ENCODE measurements around the gene FGD3. TPM values are rescaled to one million over a fixed set of nuclear protein-coding genes. Genes with fewer than 3 reads are reported as not detected.

FGD3 gene
- total RNA-seq, 2 donors from 2014 or later, result 1.8 to 2.3 TPM

- Histone ChIP-seq H3K4me1 (no peaks in the 10 kb centered on the region), H3K9ac (ENCODE audit: low read depth in 2 of 2, low read length in 2 of 2) (no peak overlapping the region), H3K36me3 (no peaks in the 10 kb centered on the region), H3K9me3 (no peaks in the 10 kb centered on the region), H3K27me3 (no peaks in the 10 kb centered on the region), H3K4me3 (no peak overlapping the region), H3K27ac (no peak overlapping the region)
- no peak for TF ChIP-seq CTCF (IDR thresholded peaks at IDR 0.05)
- DNase-seq, result no peak
- intact Hi-C loops (cut with DNase I), result no loop called here
These were observed 106.5 kb downstream of the FGD3 start for GRCh38 chr9:93053781-93054331.

GRCh38 chr9:93054758-93055704 lies 107.7 kb downstream of the FGD3 start:
- no peak overlapping the region for H3K27ac ChIP-seq
- no peaks in the 10 kb centered on the region for H3K9me3 ChIP-seq
- H3K9ac ChIP-seq (ENCODE audit: low read depth in 2 of 2, low read length in 2 of 2), result no peak overlapping the region
- intact Hi-C loops (cut with DNase I), result no loop called here
- no peak for TF ChIP-seq CTCF (IDR thresholded peaks at IDR 0.05)
- H3K4me1 ChIP-seq, result no peaks in the 10 kb centered on the region
- DNase-seq, result no peak
- no peaks in the 10 kb centered on the region for H3K36me3 ChIP-seq
- H3K4me3 ChIP-seq, result no peak overlapping the region
- no peaks in the 10 kb centered on the region for H3K27me3 ChIP-seq

GRCh38 chr9:93057042-93057702 lies 109.8 kb downstream of the FGD3 start:
- no peak overlapping the region for H3K27ac ChIP-seq
- no peak overlapping the region for H3K4me3 ChIP-seq
- H3K9me3 ChIP-seq, result no peaks in the 10 kb centered on the region
- DNase-seq, result no peak
- peaks cover 4% of the 10 kb centered on the region for H3K4me1 ChIP-seq
- TF ChIP-seq CTCF (IDR thresholded peaks at IDR 0.05), result no peak
- H3K9ac ChIP-seq (ENCODE audit: low read depth in 2 of 2, low read length in 2 of 2), result no peak overlapping the region
- intact Hi-C loops (cut with DNase I), result no loop called here
- no peaks in the 10 kb centered on the region for H3K36me3 ChIP-seq
- H3K27me3 ChIP-seq, result no peaks in the 10 kb centered on the region

- H3K4me3 ChIP-seq, result no peak overlapping the region
- no peaks in the 10 kb centered on the region for H3K27me3 ChIP-seq
- TF ChIP-seq CTCF (IDR thresholded peaks at IDR 0.05), result no peak
- H3K9me3 ChIP-seq, result no peaks in the 10 kb centered on the region
- no peaks in the 10 kb centered on the region for H3K36me3 ChIP-seq
- no peak for DNase-seq
- peaks cover 6% of the 10 kb centered on the region for H3K4me1 ChIP-seq
- no peak overlapping the region for H3K27ac ChIP-seq
- H3K9ac ChIP-seq (ENCODE audit: low read depth in 2 of 2, low read length in 2 of 2), result no peak overlapping the region
- intact Hi-C loops (cut with DNase I), result no loop called here
These were observed 110.5 kb downstream of the FGD3 start for GRCh38 chr9:93057703-93058354.

GRCh38 chr9:93058355-93059010 lies 111.2 kb downstream of the FGD3 start, which contains the start of gene SUSD3:
TSS of gene SUSD3 (plus strand) at chr9:93058701. CDS start at chr9:93058743, 42 bp downstream.
- intact Hi-C loops (cut with DNase I), result no loop called here
- no peaks in the 10 kb centered on the region for H3K27me3 ChIP-seq
- H3K9me3 ChIP-seq, result no peaks in the 10 kb centered on the region
- peaks cover 6% of the 10 kb centered on the region for H3K4me1 ChIP-seq
- no peak for TF ChIP-seq CTCF (IDR thresholded peaks at IDR 0.05)
- DNase-seq, result peak; percentile 77
- no peaks in the 10 kb centered on the region for H3K36me3 ChIP-seq
- H3K27ac ChIP-seq, result peak within 1 kb of the TSS; percentile 61
- peak within 1 kb of the TSS; percentile 34 to 60 for H3K9ac ChIP-seq (ENCODE audit: low read depth in 2 of 2, low read length in 2 of 2)
- peak within 1 kb of the TSS; percentile 74 for H3K4me3 ChIP-seq
